ENCODE data around the gene ATP13A1.
"Not testable (repeated sequence)": the region's sequence is repeated elsewhere in the genome, so short reads cannot be mapped to it uniquely, and the experiment has no call there.

ATP13A1 gene

GRCh38 chr19:19663256-19664120 lies at the start of gene ATP13A1:
TSS of gene ATP13A1 (minus strand) at chr19:19663676. CDS start at chr19:19663666, 10 bp downstream.
- peak; percentile 96 to 97 for DNase-seq

DNA sequence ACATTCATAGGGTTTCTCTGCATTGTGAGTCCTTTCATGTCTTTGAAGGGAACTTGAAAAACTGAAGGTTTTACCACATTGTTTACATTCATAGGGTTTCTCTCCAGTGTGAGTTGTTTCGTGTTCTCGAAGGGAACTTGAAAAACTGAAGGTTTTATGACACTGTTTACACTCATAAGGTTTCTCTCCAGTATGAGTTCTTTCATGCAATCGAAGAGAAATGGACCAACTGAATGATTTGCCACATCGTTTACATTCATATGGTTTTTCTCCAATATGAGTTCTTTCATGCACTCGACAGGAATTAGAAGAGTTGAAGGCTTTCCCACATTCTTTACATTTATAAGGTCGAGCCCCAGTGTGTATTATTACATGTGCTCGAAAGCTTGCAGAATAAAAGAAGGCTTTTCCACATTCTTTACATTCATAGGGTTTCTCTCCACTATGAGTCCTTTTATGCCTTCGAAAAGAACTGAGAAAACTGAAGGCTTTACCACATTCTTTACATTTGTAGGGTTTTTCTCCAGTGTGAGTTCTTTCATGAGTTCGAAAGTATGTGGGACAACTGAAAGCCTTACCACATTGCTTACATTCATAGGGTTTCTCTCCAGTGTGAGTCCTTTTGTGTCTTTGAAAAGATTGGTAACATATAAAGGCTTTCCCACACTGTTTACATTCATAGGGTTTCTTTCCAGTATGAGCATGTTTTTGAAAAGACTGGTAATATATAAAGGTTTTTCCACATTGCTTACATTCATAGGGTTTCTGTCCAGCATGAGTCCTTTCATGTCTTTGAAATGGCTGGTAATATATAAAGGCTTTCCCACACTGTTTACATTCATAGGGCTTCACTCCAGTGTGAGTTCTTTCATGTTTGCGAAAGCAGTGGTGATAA lies 48.7 kb upstream of the ATP13A1 start:
- no peak for DNase-seq

DNA sequence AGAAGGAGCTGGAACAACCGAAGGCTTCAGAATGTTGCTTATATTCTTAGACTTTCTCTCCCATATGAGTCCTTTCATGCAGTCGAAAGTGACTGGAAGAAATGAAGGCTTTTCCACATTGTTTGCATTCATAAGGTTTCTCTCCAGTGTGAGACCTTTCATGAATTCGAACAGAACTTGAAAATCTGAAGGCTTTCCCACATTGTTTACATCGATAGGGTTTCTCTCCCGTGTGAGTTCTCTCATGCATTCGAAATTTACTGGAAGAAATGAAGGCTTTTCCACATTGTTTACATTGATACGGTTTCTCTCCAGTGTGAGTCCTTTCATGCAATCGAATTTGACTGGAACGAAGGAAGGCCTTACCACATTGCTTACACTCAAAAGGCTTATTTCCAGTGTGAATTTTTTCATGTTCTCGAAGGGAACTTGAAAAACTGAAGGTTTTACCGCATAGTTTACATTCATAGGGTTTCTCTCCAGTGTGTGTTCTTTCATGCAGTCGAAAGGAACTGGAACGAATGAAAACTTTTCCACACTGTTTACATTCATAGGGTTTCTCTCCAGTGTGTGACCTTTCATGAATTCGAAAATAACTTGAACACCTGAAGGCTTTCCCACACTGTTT lies 47.9 kb upstream of the ATP13A1 start:
- DNase-seq = no peak

GRCh38 chr19:19710506-19710905 lies 47.0 kb upstream of the ATP13A1 start:
- no peak for DNase-seq

DNA sequence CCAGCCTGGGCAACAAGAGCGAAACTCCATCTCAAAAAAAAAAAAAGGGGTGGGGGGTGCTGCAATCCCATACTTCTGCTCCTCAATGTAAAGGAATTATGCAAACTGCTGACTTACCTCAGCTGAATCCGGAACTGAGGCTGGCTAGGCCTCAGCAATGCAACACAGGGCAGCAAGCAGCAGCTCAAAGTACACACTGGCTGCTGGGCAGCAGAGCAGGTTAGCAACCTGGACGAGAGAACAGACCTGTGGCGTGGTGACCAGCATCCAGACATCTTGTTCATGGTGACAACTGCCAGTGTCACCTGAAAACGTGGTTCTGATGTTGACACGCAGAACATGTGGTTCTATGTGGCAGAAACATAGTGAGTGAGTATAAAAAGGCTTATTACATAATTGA lies 41.4 kb upstream of the ATP13A1 start:
- no peak for DNase-seq

- DNase-seq = not testable (repeated sequence)
Measured at GRCh38 chr19:19700493-19700892, 37.0 kb upstream of the ATP13A1 start.

DNA sequence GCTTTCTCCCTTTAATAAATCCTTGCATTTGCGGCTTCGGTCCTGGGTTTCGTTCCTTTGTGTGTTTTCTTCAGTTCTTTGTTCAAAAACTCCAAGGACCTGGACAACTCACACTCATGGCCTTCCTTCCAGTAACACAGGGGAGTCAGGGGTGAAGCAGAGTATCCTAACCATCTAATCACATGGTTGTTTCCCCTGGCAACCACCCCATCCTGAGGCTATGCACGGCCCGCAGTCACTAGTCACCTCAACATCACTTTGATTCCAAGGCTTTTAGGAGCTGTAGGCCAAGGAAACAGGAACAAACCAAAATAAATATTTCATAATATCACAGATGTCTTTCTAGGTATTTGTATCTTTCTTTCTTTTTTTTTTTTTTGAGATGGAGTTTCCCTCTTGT lies 34.1 kb upstream of the ATP13A1 start:
- DNase-seq = no peak

- no peak for DNase-seq
Measured at GRCh38 chr19:19696386-19696785, 32.9 kb upstream of the ATP13A1 start.

DNA sequence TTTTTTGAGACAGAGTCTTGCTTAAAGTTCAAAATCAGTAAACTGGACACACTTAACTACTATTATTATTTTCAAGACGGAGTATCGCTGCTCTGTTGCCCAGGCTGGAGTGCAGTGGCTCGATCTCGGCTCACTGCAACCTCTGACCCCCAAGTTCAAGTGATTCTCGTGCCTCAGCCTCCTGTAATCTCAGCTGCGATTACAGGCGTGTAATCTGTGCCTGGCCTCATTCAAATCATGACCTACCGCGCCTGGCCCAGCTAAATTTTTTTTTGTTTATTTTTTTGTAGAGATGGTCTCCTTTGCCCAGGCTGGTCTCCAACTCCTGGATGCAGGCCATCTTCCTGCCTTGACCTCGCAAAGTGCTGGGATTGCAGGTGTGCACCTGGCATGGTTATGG lies 28.2 kb upstream of the ATP13A1 start:
- DNase-seq = no peak

- DNase-seq = not testable (repeated sequence)
Measured at GRCh38 chr19:19689023-19689422, 25.5 kb upstream of the ATP13A1 start.

DNA sequence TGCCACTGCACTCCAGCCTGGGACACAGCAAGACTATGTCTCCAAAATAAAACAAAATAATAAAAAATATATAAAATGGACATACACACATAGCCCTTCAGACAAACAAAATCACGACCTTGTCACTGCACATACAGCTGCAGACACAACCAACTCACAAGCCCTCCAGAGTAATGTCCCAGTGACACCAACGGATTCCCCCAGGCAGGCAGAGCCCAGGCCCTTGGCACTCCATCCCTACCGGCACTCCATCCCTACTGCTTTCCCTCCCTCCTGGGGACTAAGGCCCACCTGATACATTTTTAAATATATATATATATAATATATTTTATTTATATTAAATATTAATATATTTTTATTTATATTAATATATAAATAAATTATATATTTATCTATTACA lies 23.6 kb upstream of the ATP13A1 start:
- no peak for DNase-seq

DNA sequence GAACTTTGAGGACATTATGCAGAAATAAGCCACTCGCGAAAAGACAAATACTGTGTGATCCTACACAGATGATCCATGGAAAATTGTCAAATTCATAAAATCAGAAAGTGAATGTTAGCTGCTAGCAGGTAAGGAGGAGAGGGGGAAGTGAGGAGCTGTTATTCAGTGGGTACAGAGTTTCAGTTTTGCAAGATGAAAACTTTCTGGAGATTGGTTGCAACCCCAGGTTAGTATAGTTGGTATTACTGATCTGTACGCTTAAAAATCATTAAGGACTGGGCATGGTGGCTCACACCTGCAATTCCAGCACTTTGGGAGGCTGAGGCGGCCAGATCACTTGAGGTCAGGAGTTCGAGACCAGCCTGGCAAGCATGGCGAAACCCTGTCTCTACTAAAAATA lies 23.1 kb upstream of the ATP13A1 start:
- DNase-seq = no peak

- DNase-seq = not testable (repeated sequence)
Measured at GRCh38 chr19:19686119-19686518, 22.6 kb upstream of the ATP13A1 start.

DNA sequence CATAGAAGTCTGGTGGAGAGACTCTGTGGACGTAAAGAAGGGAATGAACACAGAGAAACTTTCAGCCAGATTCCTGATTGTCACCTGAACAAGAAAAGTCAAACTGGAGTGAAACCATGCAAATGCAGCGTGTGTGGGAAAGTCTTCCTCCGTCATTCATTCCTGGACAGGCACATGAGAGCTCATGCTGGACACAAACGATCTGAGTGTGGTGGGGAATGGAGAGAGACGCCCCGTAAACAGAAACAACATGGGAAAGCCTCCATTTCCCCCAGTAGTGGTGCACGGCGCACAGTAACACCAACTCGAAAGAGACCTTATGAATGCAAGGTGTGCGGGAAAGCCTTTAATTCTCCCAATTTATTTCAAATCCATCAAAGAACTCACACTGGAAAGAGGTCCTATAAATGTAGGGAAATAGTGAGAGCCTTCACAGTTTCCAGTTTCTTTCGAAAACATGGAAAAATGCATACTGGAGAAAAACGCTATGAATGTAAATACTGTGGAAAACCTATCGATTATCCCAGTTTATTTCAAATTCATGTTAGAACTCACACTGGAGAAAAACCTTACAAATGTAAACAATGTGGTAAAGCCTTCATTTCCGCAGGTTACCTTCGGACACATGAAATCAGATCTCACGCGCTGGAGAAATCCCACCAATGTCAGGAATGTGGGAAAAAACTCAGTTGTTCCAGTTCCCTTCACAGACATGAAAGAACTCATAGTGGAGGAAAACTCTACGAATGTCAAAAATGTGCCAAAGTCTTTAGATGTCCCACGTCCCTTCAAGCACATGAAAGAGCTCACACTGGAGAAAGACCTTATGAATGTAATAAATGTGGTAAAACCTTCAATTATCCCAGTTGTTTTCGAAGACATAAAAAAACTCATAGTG lies 15.9 kb upstream of the ATP13A1 start:
- no peak for DNase-seq

GRCh38 chr19:19677579-19677978 lies 14.1 kb upstream of the ATP13A1 start:
- DNase-seq = no peak

- DNase-seq = no peak
Measured at GRCh38 chr19:19674315-19674714, 10.8 kb upstream of the ATP13A1 start.

- no peak for DNase-seq
Measured at GRCh38 chr19:19672816-19673215, 9.3 kb upstream of the ATP13A1 start.

GRCh38 chr19:19670070-19670551 lies 6.6 kb upstream of the ATP13A1 start:
- DNase-seq = no peak

DNA sequence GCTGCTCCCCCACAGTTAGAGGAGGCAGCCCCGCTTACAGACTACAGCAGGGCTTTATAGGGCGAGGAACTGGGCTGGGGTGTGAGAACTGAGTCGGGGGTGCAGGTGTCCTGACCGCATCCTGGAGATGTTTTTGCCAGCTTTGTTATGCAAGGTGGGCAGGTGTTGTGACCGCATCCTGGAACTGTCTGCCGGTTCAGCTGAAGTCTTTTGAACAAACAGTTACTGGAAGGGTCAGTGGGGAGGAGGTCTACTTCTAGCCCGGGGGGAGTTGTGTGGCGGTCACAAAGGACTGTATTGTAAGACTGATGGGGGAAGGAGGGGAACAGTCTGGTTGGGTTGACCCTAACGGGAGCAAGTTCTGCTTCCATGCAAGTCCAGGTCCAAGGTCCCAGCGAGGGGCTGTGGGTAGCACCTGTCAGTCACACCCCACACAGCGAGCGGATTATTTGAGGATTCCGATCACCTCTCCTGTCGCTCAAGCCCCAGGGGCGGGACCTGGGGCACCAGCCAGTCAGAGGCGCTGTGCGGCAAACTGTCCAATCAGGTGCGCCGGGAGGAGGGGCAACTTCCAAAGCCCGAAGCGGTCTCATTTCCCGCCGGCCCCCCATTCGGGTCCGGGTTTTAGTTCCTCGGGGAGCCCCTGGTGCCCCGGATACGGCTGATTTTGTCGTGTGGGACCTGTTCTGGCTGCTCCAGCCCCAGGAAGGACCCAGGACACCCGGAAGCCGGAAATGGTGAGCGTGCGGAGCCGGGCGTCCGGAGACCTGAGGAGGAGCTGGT lies 4.9 kb upstream of the ATP13A1 start, which contains the start of gene ZNF101:
Gene ZNF101 (plus strand): TSS at position 610 of the 783 bp plus-strand sequence. CDS start 125 bp downstream, at position 735.
- peak; percentile 86 for DNase-seq

DNA sequence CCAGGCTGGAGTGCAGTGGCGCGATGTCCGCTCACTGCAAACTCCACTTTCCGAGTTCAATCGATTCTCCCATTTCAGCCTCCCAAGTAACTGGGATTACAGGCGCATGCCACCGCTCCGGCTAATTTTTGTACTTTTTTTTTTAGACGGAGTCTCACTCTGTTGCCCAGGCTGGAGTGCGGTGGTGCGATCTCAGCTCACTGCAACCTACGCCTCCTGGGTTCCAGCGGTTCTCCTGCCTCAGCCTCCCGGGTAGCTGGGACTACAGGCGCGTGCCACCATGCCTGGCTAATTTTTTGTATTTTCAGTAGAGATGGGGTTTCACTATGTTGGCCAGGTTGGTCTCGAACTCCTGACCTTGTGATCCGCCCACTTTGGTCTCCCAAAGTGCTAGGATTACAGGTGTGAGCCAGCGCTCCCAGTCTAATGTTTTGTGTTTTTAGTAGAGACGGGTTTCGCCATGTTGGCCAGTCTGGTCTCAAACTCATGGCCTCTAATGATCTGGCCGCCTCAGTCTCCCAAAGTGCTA lies 2.0 kb upstream of the ATP13A1 start:
- DNase-seq = not testable (repeated sequence)

- no peak for DNase-seq
Measured at GRCh38 chr19:19662871-19663255, 613 bp downstream of the ATP13A1 start.

All from AML-193 (cell line).